Vagina (tissue), 2 donors: ENCODE results near the gene SLC2A1.

Experiments
- POLR2A ChIP-seq, 2 donors: fragments of 450-650 bp; IDR thresholded peaks; one replicate each; pipeline ENCODE4 v1.6.1; 2017; ENCODE audit warnings: antibody characterized with exemption in 2 of 2, mild to moderate bottlenecking in 2 of 2, moderate library complexity in 2 of 2
- TF ChIP-seq, protein P1 (sequence below), 3 experiments: fragments of 450-650 bp in 2 of 3; fragments of 200-600 bp in 1 of 3; sonication (generic) in 1 of 3; IDR thresholded peaks; one replicate each; pipeline ENCODE4 v1.5.1; 2017 to 2019; ENCODE audit warnings: antibody characterized with exemption in 3 of 3, mild to moderate bottlenecking in 2 of 3, moderate library complexity in 2 of 3

DNA sequence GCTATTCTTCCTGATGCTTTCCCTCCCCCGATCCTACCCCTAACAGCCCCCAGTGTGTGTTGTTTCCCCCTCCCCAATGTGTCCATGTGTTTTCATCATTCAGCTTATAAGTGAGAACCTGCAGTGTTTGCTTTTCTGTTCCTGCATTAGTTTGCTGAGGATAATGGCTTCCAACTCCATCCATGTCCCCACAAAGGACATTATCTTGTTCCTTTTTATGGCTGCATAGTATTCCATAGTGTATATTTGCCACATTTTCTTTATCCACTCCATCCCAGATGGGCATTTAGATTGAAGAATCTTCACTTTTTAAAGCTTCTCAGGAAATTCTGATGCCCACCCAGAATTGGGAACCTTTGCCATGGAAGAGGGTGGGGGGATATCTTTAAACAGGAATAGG is 19.0 kb upstream of the SLC2A1 start:
- TF ChIP-seq, protein P1, sequence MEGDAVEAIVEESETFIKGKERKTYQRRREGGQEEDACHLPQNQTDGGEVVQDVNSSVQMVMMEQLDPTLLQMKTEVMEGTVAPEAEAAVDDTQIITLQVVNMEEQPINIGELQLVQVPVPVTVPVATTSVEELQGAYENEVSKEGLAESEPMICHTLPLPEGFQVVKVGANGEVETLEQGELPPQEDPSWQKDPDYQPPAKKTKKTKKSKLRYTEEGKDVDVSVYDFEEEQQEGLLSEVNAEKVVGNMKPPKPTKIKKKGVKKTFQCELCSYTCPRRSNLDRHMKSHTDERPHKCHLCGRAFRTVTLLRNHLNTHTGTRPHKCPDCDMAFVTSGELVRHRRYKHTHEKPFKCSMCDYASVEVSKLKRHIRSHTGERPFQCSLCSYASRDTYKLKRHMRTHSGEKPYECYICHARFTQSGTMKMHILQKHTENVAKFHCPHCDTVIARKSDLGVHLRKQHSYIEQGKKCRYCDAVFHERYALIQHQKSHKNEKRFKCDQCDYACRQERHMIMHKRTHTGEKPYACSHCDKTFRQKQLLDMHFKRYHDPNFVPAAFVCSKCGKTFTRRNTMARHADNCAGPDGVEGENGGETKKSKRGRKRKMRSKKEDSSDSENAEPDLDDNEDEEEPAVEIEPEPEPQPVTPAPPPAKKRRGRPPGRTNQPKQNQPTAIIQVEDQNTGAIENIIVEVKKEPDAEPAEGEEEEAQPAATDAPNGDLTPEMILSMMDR (IDR thresholded peaks at IDR 0.05): no peak
- no peak for TF ChIP-seq POLR2A (IDR thresholded peaks at IDR 0.05)
